ENCODE data around the gene LHX1.

- TF ChIP-seq TCF3 (CRISPR knock-in tag; IDR thresholded peaks at IDR 0.05) (no peak), JUND (IDR thresholded peaks at IDR 0.05; ENCODE audit: borderline replicate concordance, low read depth, low read length) (no peak), JUND (tag; IDR thresholded peaks at IDR 0.05; ENCODE audit: borderline replicate concordance, low read depth, low read length) (no peak), TARDBP (IDR thresholded peaks at IDR 0.05) (no peak)
- TF ChIP-seq, protein P1, sequence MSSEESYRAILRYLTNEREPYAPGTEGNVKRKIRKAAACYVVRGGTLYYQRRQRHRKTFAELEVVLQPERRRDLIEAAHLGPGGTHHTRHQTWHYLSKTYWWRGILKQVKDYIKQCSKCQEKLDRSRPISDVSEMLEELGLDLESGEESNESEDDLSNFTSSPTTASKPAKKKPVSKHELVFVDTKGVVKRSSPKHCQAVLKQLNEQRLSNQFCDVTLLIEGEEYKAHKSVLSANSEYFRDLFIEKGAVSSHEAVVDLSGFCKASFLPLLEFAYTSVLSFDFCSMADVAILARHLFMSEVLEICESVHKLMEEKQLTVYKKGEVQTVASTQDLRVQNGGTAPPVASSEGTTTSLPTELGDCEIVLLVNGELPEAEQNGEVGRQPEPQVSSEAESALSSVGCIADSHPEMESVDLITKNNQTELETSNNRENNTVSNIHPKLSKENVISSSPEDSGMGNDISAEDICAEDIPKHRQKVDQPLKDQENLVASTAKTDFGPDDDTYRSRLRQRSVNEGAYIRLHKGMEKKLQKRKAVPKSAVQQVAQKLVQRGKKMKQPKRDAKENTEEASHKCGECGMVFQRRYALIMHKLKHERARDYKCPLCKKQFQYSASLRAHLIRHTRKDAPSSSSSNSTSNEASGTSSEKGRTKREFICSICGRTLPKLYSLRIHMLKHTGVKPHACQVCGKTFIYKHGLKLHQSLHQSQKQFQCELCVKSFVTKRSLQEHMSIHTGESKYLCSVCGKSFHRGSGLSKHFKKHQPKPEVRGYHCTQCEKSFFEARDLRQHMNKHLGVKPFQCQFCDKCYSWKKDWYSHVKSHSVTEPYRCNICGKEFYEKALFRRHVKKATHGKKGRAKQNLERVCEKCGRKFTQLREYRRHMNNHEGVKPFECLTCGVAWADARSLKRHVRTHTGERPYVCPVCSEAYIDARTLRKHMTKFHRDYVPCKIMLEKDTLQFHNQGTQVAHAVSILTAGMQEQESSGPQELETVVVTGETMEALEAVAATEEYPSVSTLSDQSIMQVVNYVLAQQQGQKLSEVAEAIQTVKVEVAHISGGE (CRISPR knock-in tag; IDR thresholded peaks at IDR 0.05) = no peak
Observed at GRCh38 chr17:36977568-36977967, 40.3 kb downstream of the LHX1 start.
